Esophagus squamous epithelium (tissue), 4 donors: Measurements from ENCODE around the gene CLDN7.

Experiments
- CTCF ChIP-seq, 6 experiments: fragments of 450-650 bp in 4 of 6; fragments of 200-600 bp in 2 of 6; sonication (generic) in 2 of 6; IDR thresholded peaks; one replicate each; pipeline ENCODE4 v1.5.1; 2016 to 2019; ENCODE audit warnings: antibody characterized with exemption in 6 of 6, mild to moderate bottlenecking in 4 of 6, moderate library complexity in 4 of 6
- POLR2A ChIP-seq, 4 donors: fragments of 450-650 bp; IDR thresholded peaks; one replicate each; pipeline ENCODE4 v1.6.1; 2017; ENCODE audit warnings: antibody characterized with exemption in 4 of 4, mild to moderate bottlenecking in 4 of 4, moderate library complexity in 3 of 4

DNA sequence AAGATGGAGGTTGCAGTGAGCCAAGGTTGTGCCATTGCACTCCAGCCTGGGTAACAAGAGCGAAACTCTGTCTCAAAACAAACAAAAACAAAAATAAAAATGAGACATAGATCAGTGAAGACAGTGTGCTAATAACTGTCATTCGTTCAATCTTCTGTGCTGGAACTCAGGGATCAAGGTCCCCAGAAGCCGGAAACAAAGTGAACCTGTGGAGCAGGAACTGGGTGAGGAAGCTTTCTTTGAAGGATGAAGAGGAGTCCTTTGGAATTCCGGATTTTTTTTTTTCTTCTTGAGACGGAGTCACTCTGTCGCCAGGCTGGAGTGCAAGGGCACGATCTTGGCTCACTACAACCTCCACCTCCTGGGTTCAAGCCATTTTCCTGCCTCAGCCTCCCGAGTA, 17.2 kb upstream of the CLDN7 start:
- TF ChIP-seq CTCF (IDR thresholded peaks at IDR 0.05) (no peak), POLR2A (IDR thresholded peaks at IDR 0.05) (no peak)
